ENCODE data around the gene CNTNAP5.
A peak's percentile ranks its signal among the peaks of the same experiment; 100 is the strongest.

CNTNAP5 gene

GRCh38 chr2:124063596-124063995, 38.5 kb downstream of the CNTNAP5 start:
- DNase-seq (ENCODE audit: low read depth) = no peak

- DNase-seq (ENCODE audit: low read depth) = no peak
These were observed 40.5 kb downstream of the CNTNAP5 start for GRCh38 chr2:124065636-124066035.

- DNase-seq (ENCODE audit: low read depth) = no peak
These were observed 41.7 kb downstream of the CNTNAP5 start for GRCh38 chr2:124066776-124067175.

DNA sequence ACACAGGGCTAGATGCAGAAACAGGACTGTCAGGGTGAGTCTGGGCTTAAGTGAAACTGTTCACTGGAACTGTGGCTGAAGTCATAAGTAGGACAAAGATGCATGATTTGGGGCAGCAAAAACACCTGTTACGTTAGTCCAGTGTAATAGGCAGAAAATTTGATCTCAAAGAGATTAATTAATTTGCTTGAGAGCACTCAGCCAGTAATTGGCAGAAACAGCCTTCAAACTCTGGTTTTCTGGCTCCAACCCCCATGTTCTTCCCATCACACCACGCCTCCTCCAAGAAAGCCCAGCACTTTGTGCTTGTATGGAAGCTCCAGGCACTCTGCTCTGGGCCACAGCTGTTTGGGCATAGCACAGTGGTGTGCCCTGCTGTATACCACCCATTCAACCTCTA, 54.0 kb downstream of the CNTNAP5 start:
- DNase-seq (ENCODE audit: low read depth) = no peak

DNA sequence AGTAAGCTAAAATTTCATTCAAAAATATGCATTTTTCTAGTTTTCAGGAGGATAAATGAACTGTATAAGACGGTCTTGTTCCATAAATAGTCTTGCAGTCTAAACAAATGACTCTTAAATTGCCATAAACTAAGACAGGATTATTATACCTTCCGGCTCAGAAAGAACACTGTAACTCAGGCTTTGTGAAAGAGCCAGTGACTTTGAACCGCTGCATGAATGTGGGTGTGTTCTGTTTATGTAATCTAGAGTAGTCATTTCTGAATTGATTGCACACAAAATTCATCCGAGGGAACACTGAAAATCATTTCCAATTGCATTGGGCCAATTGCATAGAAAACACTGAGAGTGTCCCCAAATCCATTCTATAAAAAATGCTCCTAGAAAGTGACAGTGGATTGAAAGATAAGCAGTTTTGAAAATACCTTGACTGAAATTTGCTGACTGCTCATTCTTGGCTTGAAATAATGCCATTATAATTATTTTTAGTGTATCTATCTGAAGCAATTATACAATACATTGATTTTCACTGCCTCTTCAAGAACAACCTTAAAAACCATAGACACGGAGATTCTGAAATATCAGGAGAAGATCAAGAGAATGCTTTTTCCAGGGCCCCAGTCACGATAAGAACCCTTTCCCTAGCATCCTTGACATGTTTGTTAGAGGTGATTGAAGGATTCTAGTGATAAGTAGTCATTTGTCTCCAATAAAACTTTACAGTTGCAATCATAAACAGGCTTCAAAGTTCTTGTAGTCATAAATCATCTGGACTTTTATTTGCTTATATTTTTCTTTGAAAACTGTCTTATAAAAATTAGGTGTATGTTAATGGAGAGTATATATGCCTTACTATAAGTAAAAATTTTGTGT, 55.4 kb downstream of the CNTNAP5 start:
- no peak for DNase-seq (ENCODE audit: low read depth)

- no peak for DNase-seq (ENCODE audit: low read depth)
These were observed 56.1 kb downstream of the CNTNAP5 start for GRCh38 chr2:124081154-124081716.

DNA sequence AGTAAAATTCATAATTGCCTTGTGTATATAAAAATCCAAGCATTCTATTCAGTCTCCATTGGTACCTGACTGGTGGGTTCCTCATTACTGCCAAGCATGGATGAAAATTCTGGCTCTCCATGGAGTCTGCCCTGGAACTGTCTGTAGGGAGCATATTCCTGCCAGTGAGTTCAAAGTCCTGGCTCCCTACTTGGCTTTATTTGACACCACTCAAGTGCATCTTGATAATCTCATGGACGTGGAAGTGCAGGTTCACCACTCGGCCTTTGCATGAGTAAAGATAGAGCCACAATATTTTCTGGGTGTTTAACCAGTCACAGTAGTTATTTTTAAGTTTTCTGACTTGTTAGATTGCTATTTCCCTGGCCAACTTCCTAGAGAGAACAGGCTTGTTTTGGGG, 63.5 kb downstream of the CNTNAP5 start:
- DNase-seq (ENCODE audit: low read depth) = no peak

DNA sequence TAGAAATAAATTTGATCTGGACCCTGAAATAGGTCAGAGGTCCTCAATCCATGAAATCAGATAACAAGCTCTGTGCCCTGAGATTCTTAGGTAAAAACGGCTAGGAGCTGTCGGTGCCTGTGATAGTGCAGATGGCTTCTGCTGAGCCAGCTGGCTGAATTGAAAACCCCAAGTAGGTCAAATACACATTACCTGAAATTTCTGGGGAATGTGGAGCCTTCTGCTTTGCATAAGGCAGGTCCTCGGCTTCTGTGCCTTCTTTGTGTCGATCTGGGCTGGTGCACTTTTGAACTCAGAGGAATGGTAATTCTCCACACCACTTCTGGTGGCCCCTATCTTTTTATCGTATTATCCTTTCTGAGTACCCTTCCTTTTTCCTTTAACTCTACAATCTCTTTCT, 66.6 kb downstream of the CNTNAP5 start:
- no peak for DNase-seq (ENCODE audit: low read depth)

- DNase-seq (ENCODE audit: low read depth) = no peak
These were observed 67.6 kb downstream of the CNTNAP5 start for GRCh38 chr2:124092651-124093050.

DNA sequence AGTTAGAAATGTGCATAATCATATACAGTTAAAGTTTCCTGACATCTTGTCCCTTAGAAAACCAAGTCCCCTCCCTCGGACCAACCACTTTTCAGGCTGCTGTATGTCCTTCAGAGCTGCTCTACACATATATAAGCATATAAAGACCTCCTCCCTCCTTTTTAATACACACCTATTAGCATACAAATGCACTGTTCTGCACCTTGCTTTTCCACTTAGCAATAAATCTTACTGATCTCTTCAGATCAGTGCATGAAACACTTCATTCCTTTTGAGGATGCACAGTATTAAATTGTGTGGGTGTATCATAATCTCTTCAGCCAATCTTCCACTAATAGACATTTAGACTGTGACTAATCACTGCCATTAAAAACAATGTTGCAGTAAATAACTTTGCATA, 79.8 kb downstream of the CNTNAP5 start:
- no peak for DNase-seq (ENCODE audit: low read depth)

GRCh38 chr2:124112206-124112605, 87.1 kb downstream of the CNTNAP5 start:
- DNase-seq (ENCODE audit: low read depth) = no peak

GRCh38 chr2:124112966-124113365, 87.9 kb downstream of the CNTNAP5 start:
- peak; percentile 2 for DNase-seq (ENCODE audit: low read depth)

- no peak for DNase-seq (ENCODE audit: low read depth)
These were observed 95.2 kb downstream of the CNTNAP5 start for GRCh38 chr2:124120246-124120645.

- no peak for DNase-seq (ENCODE audit: low read depth)
These were observed 96.0 kb downstream of the CNTNAP5 start for GRCh38 chr2:124121106-124121505.

DNA sequence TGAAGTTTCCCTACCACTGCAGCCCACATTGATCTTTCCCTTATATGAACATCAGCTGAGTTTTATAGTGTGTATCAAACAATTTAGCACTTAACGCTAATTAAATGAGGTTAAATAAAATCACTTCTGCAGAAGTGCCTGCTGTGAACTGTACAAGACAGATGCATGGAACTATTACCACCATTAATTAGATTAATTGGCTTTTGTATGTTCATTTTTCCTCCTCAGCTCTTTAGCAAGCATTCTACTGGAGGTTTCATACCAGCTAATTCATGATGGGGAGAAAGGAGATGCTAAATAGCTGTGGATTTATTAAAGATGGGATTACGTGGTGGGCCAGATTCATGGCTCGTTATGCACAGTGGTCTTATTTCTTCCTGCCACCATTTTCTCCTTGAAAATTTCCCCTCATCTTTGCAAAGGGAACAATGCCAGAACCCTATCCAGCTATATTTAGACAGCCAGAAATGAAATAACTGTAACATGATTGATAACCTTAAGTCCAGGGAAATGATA, 96.7 kb downstream of the CNTNAP5 start:
- no peak for DNase-seq (ENCODE audit: low read depth)

DNA sequence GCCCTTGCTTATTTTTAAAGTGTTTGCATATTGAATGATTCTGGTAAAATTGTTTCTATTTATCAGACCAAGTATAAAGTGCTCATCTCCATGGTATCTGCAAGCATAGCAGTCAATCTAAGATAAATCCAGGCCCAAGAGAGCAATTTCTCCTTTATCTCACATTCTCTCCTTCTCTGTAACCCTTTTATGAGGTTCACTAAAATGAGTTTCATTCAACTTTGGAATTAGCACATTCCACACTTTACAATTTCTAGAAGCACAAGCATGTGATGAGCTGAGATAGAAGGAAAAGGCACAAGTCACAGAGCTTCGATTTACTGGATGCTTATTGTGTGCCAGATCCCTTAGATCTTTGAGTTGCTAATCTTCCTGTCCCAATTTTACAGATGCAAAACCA, 97.3 kb downstream of the CNTNAP5 start:
- no peak for DNase-seq (ENCODE audit: low read depth)

DNA sequence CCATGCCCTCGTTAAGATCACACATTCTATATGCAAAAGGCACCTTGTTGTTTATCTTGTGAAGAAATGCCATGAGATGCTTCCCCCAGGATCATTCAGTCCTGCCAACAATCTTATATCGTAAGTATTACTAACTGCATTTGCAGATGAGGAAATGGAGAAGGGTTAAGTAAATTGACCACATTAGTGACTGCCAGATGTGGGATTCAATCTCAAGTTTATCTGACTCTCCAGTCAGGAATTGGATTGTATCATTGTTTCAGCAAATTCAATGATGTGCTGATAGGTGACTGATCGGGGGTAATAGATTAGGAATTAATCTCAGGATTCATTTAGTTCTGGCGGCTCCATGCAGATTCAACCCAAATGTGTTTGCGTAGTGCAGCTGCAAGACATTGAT, 106.2 kb downstream of the CNTNAP5 start:
- no peak for DNase-seq (ENCODE audit: low read depth)

GRCh38 chr2:124136110-124136509, 111.0 kb downstream of the CNTNAP5 start:
- DNase-seq (ENCODE audit: low read depth) = no peak

DNA sequence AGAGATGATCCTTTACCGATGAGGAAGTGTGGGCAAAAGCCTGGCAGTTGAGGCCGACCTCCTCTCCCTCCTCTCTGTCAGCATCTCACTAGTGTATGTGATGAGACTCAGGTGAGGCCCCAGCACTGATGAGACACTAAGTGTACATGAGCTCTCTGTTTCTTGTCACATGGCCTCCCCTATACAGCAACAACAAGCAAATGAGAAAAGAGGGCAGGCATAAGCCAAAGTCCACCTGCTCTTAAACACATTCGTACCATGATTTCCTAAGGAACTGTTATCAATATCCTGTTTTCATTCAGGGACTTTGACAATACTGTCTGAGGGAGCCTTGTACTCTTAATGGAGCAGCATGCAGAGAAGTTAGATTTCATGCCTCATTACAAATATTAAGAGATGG, 113.0 kb downstream of the CNTNAP5 start:
- DNase-seq (ENCODE audit: low read depth) = no peak

DNA sequence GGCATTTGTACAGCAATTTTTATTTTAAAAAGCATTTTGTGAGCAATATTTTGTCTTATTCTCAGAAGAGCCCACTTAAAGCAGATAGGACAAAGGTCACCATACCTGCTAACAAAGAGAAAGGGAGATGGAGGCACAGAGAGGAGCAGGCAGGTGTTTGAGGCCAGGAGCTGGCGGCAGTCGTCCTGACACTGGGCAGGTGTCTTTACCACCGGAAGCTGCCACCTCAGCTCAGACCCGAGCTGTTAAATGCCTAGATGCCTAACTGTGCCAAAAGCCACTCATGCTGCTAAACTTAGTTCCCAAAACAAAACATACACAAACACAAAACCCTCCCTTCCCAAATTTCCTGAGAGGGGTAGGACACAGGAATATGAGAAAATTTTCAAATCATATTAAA, 120.9 kb downstream of the CNTNAP5 start:
- no peak for DNase-seq (ENCODE audit: low read depth)

DNA sequence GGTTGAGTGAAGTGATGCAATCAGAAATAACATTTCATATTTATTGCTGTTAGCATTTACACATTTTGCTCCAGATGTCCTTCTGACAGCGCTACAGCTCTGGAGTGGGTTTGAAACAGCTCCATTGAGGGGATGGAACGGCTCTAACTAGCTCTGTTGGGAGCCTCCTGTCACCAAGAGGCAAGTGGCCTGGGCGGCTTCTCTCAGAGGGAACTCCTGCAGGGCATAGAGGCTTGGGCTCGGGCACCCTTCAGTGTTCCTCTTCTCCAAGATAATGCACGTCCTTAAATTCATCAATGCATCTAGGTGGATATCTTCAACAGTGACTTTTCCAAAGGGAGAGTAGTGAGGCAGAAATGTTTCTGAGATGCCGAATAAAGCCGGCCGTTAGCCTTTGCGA, 122.5 kb downstream of the CNTNAP5 start:
- DNase-seq (ENCODE audit: low read depth) = no peak

GRCh38 chr2:124149571-124149970, 124.5 kb downstream of the CNTNAP5 start:
- no peak for DNase-seq (ENCODE audit: low read depth)

DNA sequence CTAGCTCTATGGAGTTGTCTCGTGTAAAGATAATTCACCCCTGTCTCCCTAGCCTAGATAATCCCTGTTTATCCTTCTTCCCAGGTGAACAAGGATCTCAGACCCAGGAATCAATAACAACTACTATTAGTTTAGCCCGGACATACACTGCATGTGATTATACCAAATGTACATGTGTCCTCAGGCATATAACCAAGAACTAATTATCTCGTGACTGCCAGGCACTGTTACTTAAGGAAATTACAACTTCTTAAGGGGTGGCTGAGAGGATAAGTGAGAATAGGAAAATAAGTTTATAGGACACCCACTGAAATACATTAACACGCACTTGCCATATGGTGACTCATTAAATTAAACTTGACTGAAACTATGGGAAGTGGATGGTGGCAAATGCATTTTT, 126.6 kb downstream of the CNTNAP5 start:
- DNase-seq (ENCODE audit: low read depth) = no peak

DNA sequence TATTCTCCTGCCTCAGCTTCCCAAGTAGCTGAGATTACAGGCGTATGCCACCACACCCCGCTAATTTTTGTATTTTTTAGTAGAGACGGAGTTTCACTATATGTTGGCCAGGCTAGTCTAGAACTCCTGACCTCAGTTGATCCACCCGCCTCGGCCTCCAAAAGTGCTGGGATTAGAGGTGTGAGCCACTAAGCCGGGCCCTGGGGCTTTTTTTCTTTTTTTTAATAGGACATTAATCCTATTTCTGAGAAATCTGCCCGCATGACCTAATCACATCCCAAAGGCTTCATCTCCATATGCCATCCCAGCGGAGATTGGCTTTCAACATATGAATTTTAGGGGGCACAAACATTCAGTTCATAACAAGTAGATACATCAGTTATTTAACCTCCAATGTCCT, 128.6 kb downstream of the CNTNAP5 start:
- DNase-seq (ENCODE audit: low read depth) = no peak

Data from GM04504 (cell line).